HepG2 (cell line): ENCODE results near the gene MTF1. TPM values are rescaled to one million over a fixed set of nuclear protein-coding genes. Genes with fewer than 3 reads are reported as not detected.
A peak's percentile ranks its signal among the peaks of the same experiment; 100 is the strongest.

ENCODE experiments used
- DZIP1 ChIP-seq: sonication (generic); formaldehyde crosslinking; IDR thresholded peaks from 2 replicates; pipeline ENCODE4 v1.5.0; 2020; ENCODE audit warnings: mild to moderate bottlenecking, missing genetic modification reagents
- ESRRA ChIP-seq: sonication (generic); formaldehyde crosslinking; IDR thresholded peaks from 2 replicates; pipeline ENCODE4 v1.5.1; 2020; ENCODE audit warnings: mild to moderate bottlenecking, low read depth, missing genetic modification reagents
- LCORL ChIP-seq, 2 experiments: fragments of 450-650 bp in 1 of 2; sonication (generic) in 1 of 2; formaldehyde crosslinking in 1 of 2; IDR thresholded peaks; 2 replicates each; pipeline versions ENCODE4 v1.5.0 to v1.6.1; 2017 to 2020; ENCODE audit warnings: antibody characterized with exemption in 1 of 2, missing genetic modification reagents in 1 of 2
- MTERF4 ChIP-seq: sonication (generic); formaldehyde crosslinking; IDR thresholded peaks from 2 replicates; pipeline ENCODE4 v1.8.0; 2023; ENCODE audit warnings: mild to moderate bottlenecking, missing genetic modification reagents
- MTF2 ChIP-seq: sonication (generic); formaldehyde crosslinking; IDR thresholded peaks from 2 replicates; pipeline ENCODE4 v1.5.0; 2020; ENCODE audit warnings: missing genetic modification reagents, borderline replicate concordance
- RAD21 ChIP-seq: fragments of 450-650 bp; formaldehyde crosslinking; IDR thresholded peaks from 2 replicates; pipeline ENCODE4 v1.5.0; 2020; ENCODE audit warnings: mild to moderate bottlenecking
- RBFOX2 ChIP-seq: fragments of 200-400 bp; formaldehyde crosslinking; IDR thresholded peaks from 2 replicates; pipeline ENCODE4 v1.6.1; 2017; ENCODE audit warnings: low read depth, mild to moderate bottlenecking, low read length
- RXRB ChIP-seq: IDR thresholded peaks from 2 replicates; pipeline ENCODE4 v1.6.1; 2016; ENCODE audit warnings: borderline replicate concordance, missing genetic modification reagents, missing compliant biosample characterization
- ZBTB14 ChIP-seq: sonication (generic); formaldehyde crosslinking; IDR thresholded peaks from 2 replicates; pipeline ENCODE4 v1.4.0; 2020; ENCODE audit warnings: missing genetic modification reagents
- ZFP82 ChIP-seq: sonication (generic); formaldehyde crosslinking; IDR thresholded peaks from 2 replicates; pipeline ENCODE4 v1.5.1; 2020; ENCODE audit warnings: mild to moderate bottlenecking, missing genetic modification reagents, borderline replicate concordance
- ZNF407 ChIP-seq: sonication (generic); formaldehyde crosslinking; IDR thresholded peaks from one replicate; pipeline ENCODE4 v1.5.1; 2020; ENCODE audit warnings: mild to moderate bottlenecking, missing genetic modification reagents; ENCODE audit errors: not compliant biosample characterization
- ZNF782 ChIP-seq: sonication (generic); formaldehyde crosslinking; IDR thresholded peaks from 2 replicates; pipeline ENCODE4 v1.4.0; 2020; ENCODE audit warnings: missing genetic modification reagents, mild to moderate bottlenecking, borderline replicate concordance
- ZSCAN5A ChIP-seq: sonication (generic); formaldehyde crosslinking; IDR thresholded peaks from 2 replicates; pipeline ENCODE4 v1.8.0; 2022; ENCODE audit warnings: mild to moderate bottlenecking, missing genetic modification reagents, borderline replicate concordance
- polyA plus RNA-seq, 8 experiments: library from polyadenylated mRNA; depleted of rRNA in 3 of 8; stranded (reverse) in 7 of 8; unstranded in 1 of 8; fragments of >200 nt; fragmentation: Illumina TruSeq in 4 of 8; extraction: Trizol in 4 of 8; gene quantifications; 2 replicates each; pipeline versions ENCODE4 v1.2.1 to v1.2.3, GENCODE V29; 2011 to 2016; ENCODE audit warnings: low read depth in 4 of 8, missing spikeins in 1 of 8, mixed read lengths in 1 of 8; ENCODE audit not compliant: insufficient read depth in 1 of 8
- total RNA-seq, 5 experiments: library from RNA; depleted of rRNA; stranded (reverse); fragments of >200 nt; fragmentation: Illumina TruSeq; extraction: Trizol; gene quantifications; 2 replicates each; pipeline ENCODE4 v1.2.3, GENCODE V29; 2016; ENCODE audit warnings: low read depth in 1 of 5

Gene MTF1
- total and polyA plus RNA-seq, 2 of the 13 experiments (the other 11 are each of a cell fraction or from before 2014, with no cell fraction given), result 2.4 to 3.3 TPM

GRCh38 chr1:37890378-37891014 lies 31.1 kb upstream of the MTF1 start (continued):
- TF ChIP-seq ZNF407 (CRISPR knock-in tag), result no peak
- peak; percentile 21; the same call in 1 of the 2 replicates for TF ChIP-seq RXRB (CRISPR knock-in tag)
- no peak for TF ChIP-seq ZBTB14 (CRISPR knock-in tag)
- TF ChIP-seq ZNF782 (CRISPR knock-in tag), result no peak
- no peak for TF ChIP-seq ZFP82 (CRISPR knock-in tag)
- TF ChIP-seq MTERF4 (CRISPR knock-in tag), result no peak
- TF ChIP-seq ZSCAN5A, result no peak
- TF ChIP-seq RAD21 (CRISPR knock-in tag), result peak; percentile 48
- no peak for TF ChIP-seq DZIP1
- no peak for TF ChIP-seq RBFOX2
- TF ChIP-seq LCORL (IDR thresholded peaks at IDR 0.05), result no peak
- no peak for TF ChIP-seq LCORL (CRISPR knock-in tag; IDR thresholded peaks at IDR 0.05)
- no peak for TF ChIP-seq MTF2
- TF ChIP-seq ESRRA (CRISPR knock-in tag), result no peak
